Measurements from ENCODE around the gene UQCC5. TPM values are rescaled to one million over a fixed set of nuclear protein-coding genes. Genes with fewer than 3 reads are reported as not detected.

UQCC5 gene
- total RNA-seq, 1 experiment from 2014 or later: 45.8 TPM

DNA sequence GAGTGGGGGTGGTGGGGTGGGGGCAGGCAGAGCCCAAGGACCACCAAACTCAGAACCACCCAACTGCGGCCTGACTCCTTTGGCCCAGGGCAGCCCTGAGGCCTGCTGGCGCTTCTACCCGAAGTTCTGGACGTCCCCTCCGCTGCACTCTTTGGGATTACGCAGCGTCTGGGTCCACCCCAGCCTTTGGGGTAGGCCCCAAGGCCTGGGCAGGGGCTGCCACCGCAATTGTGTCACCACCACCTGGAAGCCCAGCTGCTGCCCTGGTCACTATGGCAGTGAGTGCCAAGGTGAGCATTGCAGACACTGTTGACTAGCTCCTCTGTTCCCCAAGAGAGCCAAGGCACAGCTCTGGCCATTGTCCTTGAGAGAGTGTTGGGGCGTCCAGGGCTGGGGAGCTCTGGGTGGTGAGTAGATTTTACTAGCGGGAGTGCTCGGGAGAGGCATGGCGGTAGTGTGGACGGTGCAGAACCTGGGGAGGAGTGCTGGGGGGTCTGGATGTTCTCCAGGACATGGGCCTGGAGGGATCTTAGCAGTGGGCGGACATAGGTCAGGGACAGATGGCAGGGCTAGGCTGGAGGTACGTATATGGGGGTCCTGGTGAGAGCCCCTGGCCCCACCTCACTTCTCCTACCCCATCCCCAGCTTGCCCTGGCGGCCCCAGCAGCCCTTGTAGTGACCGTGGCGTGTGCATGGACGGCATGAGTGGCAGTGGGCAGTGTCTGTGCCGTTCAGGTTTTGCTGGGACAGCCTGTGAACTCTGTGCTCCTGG, 15.5 kb upstream of the UQCC5 start:
- Histone ChIP-seq H3K27ac (ENCODE audit: insufficient read length, low read depth, low read length) (no peak overlapping the region), H2AK5ac (ENCODE audit: insufficient read length, low read length) (no peak overlapping the region), H3T11ph (ENCODE audit: low read length) (no peak overlapping the region), H3K23me2 (ENCODE audit: insufficient read length, low read depth, low read length, poor library complexity, severe bottlenecking) (no peaks in the 10 kb centered on the region), H3K23ac (ENCODE audit: insufficient read length, low read depth, low read length) (no peak overlapping the region), H3K9me3 (ENCODE audit: control insufficient read depth, low read depth, low read length) (no peaks in the 10 kb centered on the region), H3K14ac (ENCODE audit: insufficient read depth, low read length) (no peak overlapping the region), H4K5ac (ENCODE audit: insufficient read length, low read depth, low read length) (no peak overlapping the region), H4K8ac (replicated peaks; ENCODE audit: insufficient read length, low read depth, low read length) (no peak overlapping the region), H2BK20ac (ENCODE audit: low read depth, low read length, poor library complexity, severe bottlenecking) (no peak overlapping the region), H2BK120ac (ENCODE audit: low read depth, low read length, poor library complexity, severe bottlenecking) (no peak overlapping the region), H3K9ac (ENCODE audit: extremely low read depth, insufficient read length, low read length) (no peak overlapping the region), H2BK15ac (ENCODE audit: low read depth, low read length) (no peak overlapping the region), H2BK12ac (ENCODE audit: insufficient read length, low read depth, low read length) (no peak overlapping the region), H4K91ac (ENCODE audit: insufficient read length, low read depth, low read length) (no peak overlapping the region), H3K4me1 (ENCODE audit: insufficient read depth, low read length) (no peaks in the 10 kb centered on the region), H3K79me1 (ENCODE audit: insufficient read depth, low read depth, low read length, poor library complexity, severe bottlenecking) (no peaks in the 10 kb centered on the region), H3K4ac (ENCODE audit: low read depth, low read length) (no peak overlapping the region), H3K4me2 (ENCODE audit: insufficient read depth, insufficient read length, low read length) (no peak overlapping the region), H3K18ac (ENCODE audit: insufficient read length, low read depth, low read length) (no peak overlapping the region), H3K56ac (ENCODE audit: insufficient read length, low read depth, low read length) (no peak overlapping the region), H4K20me1 (ENCODE audit: control insufficient read depth, insufficient read depth, insufficient read length) (peaks cover 3% of the 10 kb centered on the region), H2AFZ (ENCODE audit: low read length) (no peak overlapping the region), H3K79me2 (ENCODE audit: insufficient read depth, low read length) (no peaks in the 10 kb centered on the region), H3K27me3 (ENCODE audit: insufficient read depth, low read length) (no peaks in the 10 kb centered on the region), H2BK5ac (ENCODE audit: insufficient read length, low read length) (no peak overlapping the region)
- WGBS (ENCODE audit: extremely low coverage, insufficient read length, low lambda C conversion rate): no CpG with 5 or more reads among the region's 20 CpGs
- TF ChIP-seq, protein P1, sequence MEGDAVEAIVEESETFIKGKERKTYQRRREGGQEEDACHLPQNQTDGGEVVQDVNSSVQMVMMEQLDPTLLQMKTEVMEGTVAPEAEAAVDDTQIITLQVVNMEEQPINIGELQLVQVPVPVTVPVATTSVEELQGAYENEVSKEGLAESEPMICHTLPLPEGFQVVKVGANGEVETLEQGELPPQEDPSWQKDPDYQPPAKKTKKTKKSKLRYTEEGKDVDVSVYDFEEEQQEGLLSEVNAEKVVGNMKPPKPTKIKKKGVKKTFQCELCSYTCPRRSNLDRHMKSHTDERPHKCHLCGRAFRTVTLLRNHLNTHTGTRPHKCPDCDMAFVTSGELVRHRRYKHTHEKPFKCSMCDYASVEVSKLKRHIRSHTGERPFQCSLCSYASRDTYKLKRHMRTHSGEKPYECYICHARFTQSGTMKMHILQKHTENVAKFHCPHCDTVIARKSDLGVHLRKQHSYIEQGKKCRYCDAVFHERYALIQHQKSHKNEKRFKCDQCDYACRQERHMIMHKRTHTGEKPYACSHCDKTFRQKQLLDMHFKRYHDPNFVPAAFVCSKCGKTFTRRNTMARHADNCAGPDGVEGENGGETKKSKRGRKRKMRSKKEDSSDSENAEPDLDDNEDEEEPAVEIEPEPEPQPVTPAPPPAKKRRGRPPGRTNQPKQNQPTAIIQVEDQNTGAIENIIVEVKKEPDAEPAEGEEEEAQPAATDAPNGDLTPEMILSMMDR (conservative IDR thresholded peaks at IDR 0.05): no peak
- Mint-ChIP-seq H3K4me3 (no peak overlapping the region), H3K9me3 (no peaks in the 10 kb centered on the region), H3K36me3 (ENCODE audit: insufficient read depth in 1 of 3, low read depth in 3 of 3) (peaks cover 9 to 25% (median 20%) of the 10 kb centered on the region in 3 experiments; a peak in 6 of 7 replicates), H3K4me1 (peaks cover 6 to 7% of the 10 kb centered on the region in 2 experiments; a peak in 3 of 4 replicates), H3K27me3 (ENCODE audit: low read depth) (peaks cover 2% of the 10 kb centered on the region), H3K27ac (peak overlapping the region in 1 of 3 experiments; percentile 35; a peak in 3 of 7 replicates)
- DNase-seq: no peak

Data from H9 (cell line).